ENCODE measurements around the gene SP1. TPM values are rescaled to one million over a fixed set of nuclear protein-coding genes. Genes with fewer than 3 reads are reported as not detected.
"Not testable (repeated sequence)": the region's sequence is repeated elsewhere in the genome, so short reads cannot be mapped to it uniquely, and the experiment has no call there.

Gene SP1
- total RNA-seq, 1 donor from 2014 or later, result 112 TPM

DNA sequence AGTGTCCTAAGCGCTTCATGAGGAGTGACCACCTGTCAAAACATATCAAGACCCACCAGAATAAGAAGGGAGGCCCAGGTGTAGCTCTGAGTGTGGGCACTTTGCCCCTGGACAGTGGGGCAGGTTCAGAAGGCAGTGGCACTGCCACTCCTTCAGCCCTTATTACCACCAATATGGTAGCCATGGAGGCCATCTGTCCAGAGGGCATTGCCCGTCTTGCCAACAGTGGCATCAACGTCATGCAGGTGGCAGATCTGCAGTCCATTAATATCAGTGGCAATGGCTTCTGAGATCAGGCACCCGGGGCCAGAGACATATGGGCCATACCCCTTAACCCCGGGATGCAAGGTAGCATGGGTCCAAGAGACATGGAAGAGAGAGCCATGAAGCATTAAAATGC lies 31.0 kb downstream of the SP1 start:
- TF ChIP-seq, protein P1, sequence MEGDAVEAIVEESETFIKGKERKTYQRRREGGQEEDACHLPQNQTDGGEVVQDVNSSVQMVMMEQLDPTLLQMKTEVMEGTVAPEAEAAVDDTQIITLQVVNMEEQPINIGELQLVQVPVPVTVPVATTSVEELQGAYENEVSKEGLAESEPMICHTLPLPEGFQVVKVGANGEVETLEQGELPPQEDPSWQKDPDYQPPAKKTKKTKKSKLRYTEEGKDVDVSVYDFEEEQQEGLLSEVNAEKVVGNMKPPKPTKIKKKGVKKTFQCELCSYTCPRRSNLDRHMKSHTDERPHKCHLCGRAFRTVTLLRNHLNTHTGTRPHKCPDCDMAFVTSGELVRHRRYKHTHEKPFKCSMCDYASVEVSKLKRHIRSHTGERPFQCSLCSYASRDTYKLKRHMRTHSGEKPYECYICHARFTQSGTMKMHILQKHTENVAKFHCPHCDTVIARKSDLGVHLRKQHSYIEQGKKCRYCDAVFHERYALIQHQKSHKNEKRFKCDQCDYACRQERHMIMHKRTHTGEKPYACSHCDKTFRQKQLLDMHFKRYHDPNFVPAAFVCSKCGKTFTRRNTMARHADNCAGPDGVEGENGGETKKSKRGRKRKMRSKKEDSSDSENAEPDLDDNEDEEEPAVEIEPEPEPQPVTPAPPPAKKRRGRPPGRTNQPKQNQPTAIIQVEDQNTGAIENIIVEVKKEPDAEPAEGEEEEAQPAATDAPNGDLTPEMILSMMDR (IDR thresholded peaks at IDR 0.05; ENCODE audit: unreplicated experiment), result no peak
- H3K9me3 Mint-ChIP-seq, result no peaks in the 10 kb centered on the region
- H3K27ac Mint-ChIP-seq, result no peak overlapping the region
- H3K36me3 Mint-ChIP-seq, result peaks cover 25% of the 10 kb centered on the region
- H3K4me1 Mint-ChIP-seq, result peaks cover 40% of the 10 kb centered on the region
- H3K27me3 Mint-ChIP-seq (ENCODE audit: low read depth), result no peaks in the 10 kb centered on the region
- no peak for DNase-seq (ENCODE audit: low spot score in 2 of 2, unreplicated experiment in 2 of 2)
- H3K4me3 Mint-ChIP-seq, result no peak overlapping the region

- TF ChIP-seq, protein P1 (IDR thresholded peaks at IDR 0.05; ENCODE audit: unreplicated experiment), result no peak
- H3K27me3 Mint-ChIP-seq (ENCODE audit: low read depth), result no peaks in the 10 kb centered on the region
- peak overlapping the region; percentile 57 for H3K27ac Mint-ChIP-seq
- peaks cover 20% of the 10 kb centered on the region for H3K36me3 Mint-ChIP-seq
- H3K4me3 Mint-ChIP-seq, result no peak overlapping the region
- peaks cover 50% of the 10 kb centered on the region for H3K4me1 Mint-ChIP-seq
- no peak for DNase-seq (ENCODE audit: low spot score in 2 of 2, unreplicated experiment in 2 of 2)
- no peaks in the 10 kb centered on the region for H3K9me3 Mint-ChIP-seq
These were observed 33.7 kb downstream of the SP1 start for GRCh38 chr12:53413485-53414204.

DNA sequence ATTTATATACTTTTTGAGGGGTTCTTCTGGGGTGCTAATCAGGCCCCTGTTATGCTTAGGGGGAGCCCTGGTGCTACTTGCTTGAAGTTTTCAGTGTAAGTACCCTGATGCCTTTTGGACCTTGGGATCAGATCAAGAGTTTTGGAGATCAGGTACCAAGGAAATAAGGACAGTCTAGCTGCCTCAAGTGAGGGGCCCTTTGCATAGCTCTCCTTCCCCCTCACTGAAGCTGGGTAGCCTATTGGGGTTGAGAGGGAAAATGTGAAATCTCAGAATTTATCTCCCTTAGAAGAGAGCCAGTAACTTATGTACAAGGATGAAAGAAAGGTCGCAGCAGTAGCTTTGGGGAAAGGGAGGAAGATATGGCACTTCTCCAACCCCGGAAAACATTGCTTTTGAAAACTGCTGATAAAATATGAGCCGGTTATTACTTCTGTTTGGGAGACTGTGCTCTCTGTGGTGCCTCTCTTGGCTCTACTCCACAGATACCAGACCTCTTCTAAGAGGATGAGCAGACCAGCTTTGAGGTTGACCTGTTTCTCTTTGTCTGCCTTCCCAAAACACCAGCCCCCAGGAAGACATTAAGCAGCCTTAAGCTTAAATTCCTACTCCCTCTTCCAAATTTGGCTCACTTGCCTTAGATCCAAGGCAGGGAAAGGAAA lies 34.9 kb downstream of the SP1 start:
- Mint-ChIP-seq H3K4me1 (peaks cover 60% of the 10 kb centered on the region), H3K27me3 (ENCODE audit: low read depth) (no peaks in the 10 kb centered on the region), H3K4me3 (no peak overlapping the region), H3K36me3 (peaks cover 14% of the 10 kb centered on the region), H3K27ac (peak overlapping the region; percentile 90), H3K9me3 (no peaks in the 10 kb centered on the region)
- DNase-seq (ENCODE audit: low spot score in 2 of 2, unreplicated experiment in 2 of 2), result no peak
- TF ChIP-seq, protein P1 (IDR thresholded peaks at IDR 0.05; ENCODE audit: unreplicated experiment), result no peak

DNA sequence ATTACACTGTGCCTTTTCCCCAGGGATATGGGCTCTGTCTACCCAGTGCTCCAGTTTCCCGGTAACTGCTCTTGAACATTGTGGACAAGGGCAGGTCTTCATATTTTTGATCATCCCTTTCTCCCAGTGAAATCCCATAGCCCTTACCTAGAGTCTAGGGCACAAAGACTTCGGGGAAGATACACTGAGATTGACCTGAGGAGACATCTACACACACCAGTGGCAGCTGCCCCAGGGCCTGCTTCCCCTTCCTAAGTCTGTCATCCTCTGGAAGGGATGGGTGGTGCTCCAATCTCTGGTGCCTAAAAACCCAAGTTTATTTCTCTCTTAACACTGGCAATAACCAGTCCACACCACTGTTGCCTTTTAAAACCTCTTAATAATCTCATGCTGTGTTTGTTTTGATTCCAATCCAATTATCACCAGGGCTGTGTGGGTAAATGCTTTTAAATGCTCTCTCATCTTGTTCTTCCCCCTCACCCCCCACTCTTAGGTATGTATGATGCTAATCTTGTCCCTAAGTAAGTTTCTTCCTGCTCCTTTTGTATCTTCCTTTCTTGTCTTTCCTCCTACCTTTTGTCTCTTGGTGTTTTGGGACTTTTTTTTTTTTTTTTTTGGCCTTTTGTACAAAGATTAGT lies 35.9 kb downstream of the SP1 start:
- H3K4me1 Mint-ChIP-seq, result peaks cover 68% of the 10 kb centered on the region
- not testable (repeated sequence) for H3K4me3 Mint-ChIP-seq; H3K9me3 Mint-ChIP-seq; H3K27me3 Mint-ChIP-seq (ENCODE audit: low read depth); H3K36me3 Mint-ChIP-seq; DNase-seq (ENCODE audit: low spot score in 2 of 2, unreplicated experiment in 2 of 2)
- peak overlapping the region; percentile 90 for H3K27ac Mint-ChIP-seq

- not testable (repeated sequence) for DNase-seq (ENCODE audit: low spot score in 2 of 2, unreplicated experiment in 2 of 2); H3K27me3 Mint-ChIP-seq (ENCODE audit: low read depth); H3K27ac Mint-ChIP-seq; H3K9me3 Mint-ChIP-seq; H3K36me3 Mint-ChIP-seq; H3K4me3 Mint-ChIP-seq
- H3K4me1 Mint-ChIP-seq, result peaks cover 69% of the 10 kb centered on the region
These were observed 37.4 kb downstream of the SP1 start for GRCh38 chr12:53417291-53417816.

- no peaks in the 10 kb centered on the region for H3K9me3 Mint-ChIP-seq
- no peak overlapping the region for H3K4me3 Mint-ChIP-seq
- no peak overlapping the region for H3K27ac Mint-ChIP-seq
- TF ChIP-seq, protein P1 (IDR thresholded peaks at IDR 0.05; ENCODE audit: unreplicated experiment), result no peak
- no peaks in the 10 kb centered on the region for H3K27me3 Mint-ChIP-seq (ENCODE audit: low read depth)
- H3K4me1 Mint-ChIP-seq, result peaks cover 62% of the 10 kb centered on the region
- no peaks in the 10 kb centered on the region for H3K36me3 Mint-ChIP-seq
- no peak for DNase-seq (ENCODE audit: low spot score in 2 of 2, unreplicated experiment in 2 of 2)
These were observed 38.2 kb downstream of the SP1 start for GRCh38 chr12:53418221-53418620.
